Heart right ventricle (tissue), 16 donors: ENCODE data around the gene ACSF3. TPM values are rescaled to one million over a fixed set of nuclear protein-coding genes. Genes with fewer than 3 reads are reported as not detected.
"Not testable (repeated sequence)": the region's sequence is repeated elsewhere in the genome, so short reads cannot be mapped to it uniquely, and the experiment has no call there.

ENCODE experiments used
- ATAC-seq, 8 donors: fragments of 200-7000 bp; cut with Tn5 transposase; one replicate each; pipeline ENCODE4 v1.9.1; 2020; ENCODE audit warnings: mild to moderate bottlenecking in 8 of 8, moderate library complexity in 8 of 8, moderate number of reproducible peaks in 1 of 8
- DNase-seq, 2 donors: peaks; one replicate each; pipeline ENCODE4 v3.0.0-alpha.2; 2020
- H3K27ac ChIP-seq, 10 donors: fragments of 200-600 bp; sonication (generic) in 2 of 10; one replicate each; pipeline versions ENCODE4 v1.5.0 to v1.8.0; 2020 to 2022; ENCODE audit warnings: mild to moderate bottlenecking in 3 of 10
- H3K27me3 ChIP-seq, 7 donors: fragments of 200-600 bp; one replicate each; pipeline ENCODE4 v1.8.0; 2021 to 2022; ENCODE audit warnings: mild to moderate bottlenecking in 2 of 7
- H3K36me3 ChIP-seq, 9 donors: fragments of 200-600 bp; sonication (generic) in 1 of 9; one replicate each; pipeline versions ENCODE4 v1.5.0 to v1.8.0; 2020 to 2022; ENCODE audit warnings: mild to moderate bottlenecking in 2 of 9
- H3K4me1 ChIP-seq, 9 donors: fragments of 200-600 bp; sonication (generic) in 1 of 9; one replicate each; pipeline versions ENCODE4 v1.5.0 to v1.8.0; 2020 to 2022; ENCODE audit warnings: mild to moderate bottlenecking in 4 of 9
- H3K4me3 ChIP-seq, 10 donors: fragments of 200-600 bp; sonication (generic) in 2 of 10; one replicate each; pipeline versions ENCODE4 v1.5.0 to v1.8.0; 2020 to 2022; ENCODE audit warnings: mild to moderate bottlenecking in 7 of 10, moderate library complexity in 2 of 10
- H3K9me3 ChIP-seq, 11 donors: fragments of 200-600 bp in 10 of 11; sonication (generic) in 2 of 11; one replicate each; pipeline versions ENCODE4 v1.5.0 to v1.8.0; 2013 to 2022; ENCODE audit warnings: mild to moderate bottlenecking in 2 of 11, control low read depth in 1 of 11, moderate library complexity in 1 of 11
- WGBS, 2 donors: extraction: QIAGEN DNeasy Blood & Tissue Kit; methylation state at CpG; one replicate each; pipeline ENCODE4 v1.1.7; 2013; ENCODE audit warnings: inconsistent platforms in 1 of 2; 5-methylcytosine and 5-hydroxymethylcytosine counted together
- intact Hi-C, 10 donors: fragments of 100-400 bp; cut with DNase I; formaldehyde crosslinking; loops; one replicate each; pipeline versions ENCODE4 v1.11.1 to v1.14.2; 2022
- polyA plus RNA-seq, 2 donors: library from polyadenylated mRNA; stranded (reverse); fragments of 200-250 nt; gene quantifications; one replicate each; pipeline ENCODE4 v1.2.3, GENCODE V29; 2013
- total RNA-seq, 10 donors: library from RNA; stranded (reverse); fragmentation: NEBNext Ultra II Directional in 3 of 10; extraction: Animal tissue kit (Norgen Biotek cat#: 25700) in 3 of 10; gene quantifications; one replicate each; pipeline versions ENCODE4 v1.2.1 to v1.2.4, GENCODE V29; 2021 to 2023
- TF ChIP-seq, protein P1 (sequence below), 9 donors: fragments of 200-600 bp; sonication (generic) in 2 of 9; IDR thresholded peaks; one replicate each; pipeline versions ENCODE4 v1.5.0 to v1.8.0; 2021 to 2022; ENCODE audit warnings: antibody characterized with exemption in 9 of 9, mild to moderate bottlenecking in 5 of 9, moderate library complexity in 1 of 9
- donor health status: Arrhythmogenic right ventricular cardiomyopathy.
- donor health status: ischemic (EF 13 %, LVEDD 7.1; RV severe dilation, severe dysfunction).
- donor health status: healthy with polysubstance abuse.
- donor health status: DM: no; HTN: yes; CAD: no.
- donor health status: DM: no; HTN: no; CAD: no.
- donor health status: ischemic (EF 25% LVEDD 6.9; RV normal size, moderate dysfunction).
- donor health status: ischemic (EF 25% LVEDD 5.7; RV mildly dilated, moderate dysfunction).
- donor health status: healthy.
- donor health status: DM: yes; HTN: yes; CAD: no.
- donor health status: Ischemic cardiomyopathy.
- donor health status: ischemic (EF 35%, LVEDD 5.7; RV mildly dilated, moderate dysfunction).
- donor health status: nonischemic (EF 11% LVEDD 7.7; RV severe dilation, severe dysfunction).
- donor health status: DM: yes; HTN: yes; CAD: no.
- donor health status: PGD.
- donor health status: ischemic (EF 29% LVEDD 5.4; RV normal size, mild dysfunction).
- donor health status: nonischemic (EF 23%, LVEDD 6.1; RV moderate dilation, normal function).

The ACSF3 gene
- total and polyA plus RNA-seq, 12 donors, result 11.0 to 36.9 (median 17.8) TPM

DNA sequence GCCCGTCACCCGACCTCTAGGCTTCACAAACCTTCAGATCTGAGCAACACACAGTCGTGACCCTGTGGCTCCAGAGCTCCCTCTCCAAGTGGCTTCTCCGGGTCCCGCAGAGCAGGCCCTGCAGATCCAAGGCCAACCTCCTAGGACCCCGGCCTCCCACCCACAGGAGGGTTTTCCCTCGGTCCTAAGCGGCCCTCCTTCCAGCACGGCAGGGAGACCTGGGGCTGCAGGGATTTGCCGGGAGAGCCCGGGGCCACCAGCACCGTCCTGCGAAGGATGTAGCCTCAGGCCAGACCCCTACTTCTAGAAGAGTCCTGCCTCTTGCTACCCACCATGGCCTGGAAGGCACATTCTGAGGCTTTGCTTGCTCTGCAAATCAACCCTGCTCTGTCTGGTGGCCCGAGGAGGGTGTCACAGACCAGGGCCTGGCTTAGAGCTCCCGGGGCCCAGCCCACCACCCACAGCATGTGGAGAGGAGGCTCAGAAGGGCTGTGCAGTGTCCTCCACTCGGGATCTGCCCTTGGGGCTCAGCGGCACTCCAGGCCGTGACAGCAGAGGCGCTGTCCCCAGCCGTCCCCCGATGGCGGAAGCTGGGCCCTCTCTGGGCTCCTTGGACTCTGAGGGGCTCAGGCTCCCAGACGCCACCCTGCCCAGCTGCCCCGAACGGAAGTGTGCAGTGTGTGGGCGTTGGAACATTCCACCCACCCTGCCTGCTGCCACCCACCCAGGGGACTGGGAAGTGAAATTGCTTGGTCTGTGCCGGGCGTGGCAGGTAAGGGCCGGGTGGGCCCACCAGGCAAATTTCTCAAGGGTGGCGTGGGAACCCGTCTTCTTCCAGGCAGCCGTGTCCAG, 28.8 kb upstream of the ACSF3 start:
- Histone ChIP-seq H3K4me1 (no peaks in the 10 kb centered on the region), H3K27me3 (peaks cover 0 to 52% (median 18%) of the 10 kb centered on the region in 7 donors), H3K27ac (no peak overlapping the region), H3K4me3 (no peak overlapping the region), H3K36me3 (no peaks in the 10 kb centered on the region), H3K9me3 (no peaks in the 10 kb centered on the region)
- WGBS, 2 donors, result 86 to 87% methylated on average over 32 of the region's 32 CpGs
- DNase-seq (no peak), ATAC-seq (peak in 1 of 8 donors; percentile 20)
- TF ChIP-seq, protein P1, sequence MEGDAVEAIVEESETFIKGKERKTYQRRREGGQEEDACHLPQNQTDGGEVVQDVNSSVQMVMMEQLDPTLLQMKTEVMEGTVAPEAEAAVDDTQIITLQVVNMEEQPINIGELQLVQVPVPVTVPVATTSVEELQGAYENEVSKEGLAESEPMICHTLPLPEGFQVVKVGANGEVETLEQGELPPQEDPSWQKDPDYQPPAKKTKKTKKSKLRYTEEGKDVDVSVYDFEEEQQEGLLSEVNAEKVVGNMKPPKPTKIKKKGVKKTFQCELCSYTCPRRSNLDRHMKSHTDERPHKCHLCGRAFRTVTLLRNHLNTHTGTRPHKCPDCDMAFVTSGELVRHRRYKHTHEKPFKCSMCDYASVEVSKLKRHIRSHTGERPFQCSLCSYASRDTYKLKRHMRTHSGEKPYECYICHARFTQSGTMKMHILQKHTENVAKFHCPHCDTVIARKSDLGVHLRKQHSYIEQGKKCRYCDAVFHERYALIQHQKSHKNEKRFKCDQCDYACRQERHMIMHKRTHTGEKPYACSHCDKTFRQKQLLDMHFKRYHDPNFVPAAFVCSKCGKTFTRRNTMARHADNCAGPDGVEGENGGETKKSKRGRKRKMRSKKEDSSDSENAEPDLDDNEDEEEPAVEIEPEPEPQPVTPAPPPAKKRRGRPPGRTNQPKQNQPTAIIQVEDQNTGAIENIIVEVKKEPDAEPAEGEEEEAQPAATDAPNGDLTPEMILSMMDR (IDR thresholded peaks at IDR 0.05), result no peak
- intact Hi-C loops, result loop anchor here in 1 of 10 donors (2.0 kb wide), 1 partner anchor 60 kb away; no protein-coding TSS in a partner anchor

DNA sequence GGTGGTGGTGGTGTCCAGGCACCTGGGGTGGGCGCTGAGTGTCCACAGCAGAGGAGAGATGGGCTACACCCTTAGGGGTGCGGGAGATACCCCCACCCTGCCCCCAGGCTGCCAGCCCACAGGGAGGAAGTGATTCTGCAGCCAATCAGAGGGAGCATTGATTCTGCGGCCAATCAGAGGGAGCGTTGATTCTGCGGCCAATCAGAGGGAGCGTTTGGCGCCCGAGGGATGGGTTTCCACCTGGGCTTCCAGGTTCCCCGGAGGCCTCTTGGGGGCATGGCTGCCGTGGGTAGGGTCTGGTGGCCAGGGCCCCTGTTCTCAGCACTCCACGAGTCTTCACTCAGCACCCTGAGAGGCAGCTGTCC, 28.2 kb upstream of the ACSF3 start:
- DNase-seq (no peak), ATAC-seq (no peak)
- Histone ChIP-seq H3K36me3 (no peaks in the 10 kb centered on the region), H3K27me3 (peaks cover 0 to 58% (median 20%) of the 10 kb centered on the region in 7 donors), H3K27ac (no peak overlapping the region), H3K9me3 (no peaks in the 10 kb centered on the region), H3K4me3 (no peak overlapping the region), H3K4me1 (no peaks in the 10 kb centered on the region)
- intact Hi-C loops, result loop anchor here in 1 of 10 donors (2.0 kb wide), 1 partner anchor 61 kb away; no protein-coding TSS in a partner anchor
- WGBS, 2 donors, result 86 to 92% methylated on average over 11 of the region's 11 CpGs
- TF ChIP-seq, protein P1 (IDR thresholded peaks at IDR 0.05), result no peak

DNA sequence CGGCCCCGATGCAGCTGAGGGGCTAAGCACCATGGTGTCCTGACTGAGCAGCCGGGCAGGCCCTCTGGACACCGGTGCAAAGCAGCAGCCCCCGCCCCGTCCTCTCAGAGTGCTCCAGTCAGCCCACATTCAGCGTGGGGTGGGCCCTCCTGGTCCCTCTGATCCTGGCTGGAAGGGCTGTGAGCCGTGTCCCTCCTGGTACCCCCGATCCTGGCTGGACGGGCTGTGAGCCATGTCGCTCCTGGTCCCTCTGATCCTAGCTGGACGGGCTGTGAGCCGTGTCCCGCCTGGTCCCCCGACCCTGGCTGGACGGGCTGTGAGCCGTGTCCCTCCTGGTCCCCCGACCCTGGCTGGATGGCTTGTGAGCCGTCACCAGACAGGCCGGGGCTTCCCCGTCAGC, 26.9 kb upstream of the ACSF3 start:
- Histone ChIP-seq H3K36me3 (no peaks in the 10 kb centered on the region), H3K4me1 (no peaks in the 10 kb centered on the region), H3K27ac (no peak overlapping the region), H3K9me3 (no peaks in the 10 kb centered on the region), H3K4me3 (no peak overlapping the region), H3K27me3 (peaks cover 0 to 64% (median 29%) of the 10 kb centered on the region in 7 donors)
- intact Hi-C loops, result no loop called here
- no peak for DNase-seq
- TF ChIP-seq, protein P1 (IDR thresholded peaks at IDR 0.05), result no peak
- ATAC-seq, result no peak
- WGBS, 2 donors, result 74 to 78% methylated on average over 16 to 21 of the region's 21 CpGs

DNA sequence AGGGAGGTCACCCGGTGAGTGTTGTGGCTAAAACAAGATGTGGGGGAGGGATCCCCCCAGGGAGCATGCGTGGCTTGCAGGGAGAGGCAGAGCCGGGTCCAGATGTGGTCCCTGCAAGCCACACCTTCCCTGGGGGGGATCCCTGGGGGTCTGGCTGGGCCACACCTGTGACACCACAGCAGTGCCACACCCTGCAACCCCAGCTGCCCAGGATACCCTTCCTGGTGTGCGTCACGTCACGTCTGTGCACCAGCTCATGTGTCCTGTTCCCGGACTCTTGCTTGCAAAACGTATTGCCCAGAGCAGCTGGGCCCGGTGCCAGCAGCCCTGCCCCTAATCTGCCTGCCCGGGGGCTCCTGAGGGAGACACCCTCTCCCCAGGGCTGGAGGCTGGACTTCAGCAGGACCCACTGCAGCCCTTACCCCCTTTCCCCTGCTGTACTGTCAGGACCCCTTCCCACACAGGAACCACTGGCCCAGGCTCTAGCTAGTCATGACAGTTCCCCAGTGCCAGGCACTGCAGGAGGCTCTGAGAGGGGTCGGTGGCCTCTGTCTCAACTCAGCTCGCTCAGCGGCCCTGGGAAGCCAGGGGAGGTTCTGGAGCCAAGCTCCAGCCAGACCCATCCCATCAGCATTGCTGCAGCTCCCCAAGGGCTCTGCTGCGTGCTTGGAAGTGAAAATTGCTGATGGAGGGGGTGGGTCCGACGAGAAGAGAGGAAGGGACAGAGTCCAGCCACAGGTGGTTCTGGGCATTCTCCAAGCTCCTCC, 25.8 kb upstream of the ACSF3 start:
- WGBS, 2 donors, result 40 to 44% methylated on average over 16 of the region's 16 CpGs
- Histone ChIP-seq H3K27ac (no peak overlapping the region), H3K27me3 (peaks cover 0 to 60% (median 32%) of the 10 kb centered on the region in 7 donors), H3K4me3 (no peak overlapping the region), H3K4me1 (peaks cover 0 to 9% (median 0%) of the 10 kb centered on the region in 9 donors), H3K9me3 (no peaks in the 10 kb centered on the region), H3K36me3 (no peaks in the 10 kb centered on the region)
- DNase-seq (no peak), ATAC-seq (no peak)
- intact Hi-C loops, result no loop called here
- TF ChIP-seq, protein P1 (IDR thresholded peaks at IDR 0.05), result no peak

DNA sequence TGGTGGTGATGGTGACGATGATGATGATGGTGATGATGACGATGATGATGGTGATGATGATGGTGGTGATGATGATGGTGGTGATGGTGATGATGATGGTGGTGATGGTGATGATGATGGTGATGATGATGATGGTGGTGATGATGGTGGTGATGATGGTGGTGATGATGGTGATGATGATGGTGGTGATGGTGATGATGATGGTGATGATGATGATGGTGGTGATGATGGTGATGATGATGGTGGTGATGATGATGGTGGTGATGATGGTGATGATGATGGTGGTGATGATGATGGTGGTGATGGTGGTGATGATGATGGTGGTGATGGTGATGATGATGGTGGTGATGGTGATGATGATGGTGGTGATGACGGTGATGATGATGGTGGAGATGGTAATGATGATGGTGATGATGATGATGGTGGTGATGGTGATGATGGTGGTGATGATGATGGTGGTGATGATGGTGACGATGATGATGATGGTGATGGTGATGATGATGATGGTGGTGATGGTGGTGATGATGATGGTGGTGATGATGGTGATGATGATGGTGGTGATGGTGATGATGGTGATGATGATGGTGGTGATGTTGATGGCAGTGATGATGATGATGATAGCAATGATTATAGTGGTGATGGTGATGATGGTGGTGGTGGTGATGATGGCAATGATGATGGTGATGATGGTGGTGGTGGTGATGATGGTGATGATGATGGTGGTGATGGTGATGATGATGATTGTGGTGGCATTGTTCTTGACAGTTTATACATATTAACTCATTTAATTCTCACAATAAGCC, 24.6 kb upstream of the ACSF3 start:
- H3K4me3 ChIP-seq, H3K36me3 ChIP-seq, DNase-seq, ATAC-seq, H3K4me1 ChIP-seq, H3K27ac ChIP-seq, H3K9me3 ChIP-seq, intact Hi-C loops: not testable (repeated sequence)
- 97 to 99% methylated on average over 4 of the region's 4 CpGs for WGBS, 2 donors
- peaks cover 0 to 52% (median 32%) of the 10 kb centered on the region in 7 donors for H3K27me3 ChIP-seq
